Vagina (tissue), 2 donors: ENCODE data around the gene NRP2.

ENCODE experiments used
- POLR2A ChIP-seq, 2 donors: fragments of 450-650 bp; IDR thresholded peaks; one replicate each; pipeline ENCODE4 v1.6.1; 2017; ENCODE audit warnings: antibody characterized with exemption in 2 of 2, mild to moderate bottlenecking in 2 of 2, moderate library complexity in 2 of 2
- POLR2AphosphoS5 ChIP-seq, 2 donors: sonication (generic); formaldehyde crosslinking; IDR thresholded peaks; one replicate each; pipeline ENCODE4 v1.9.0; 2017; ENCODE audit warnings: antibody characterized with exemption in 2 of 2, mild to moderate bottlenecking in 2 of 2, low read depth in 1 of 2; ENCODE audit not compliant: insufficient read depth in 1 of 2

DNA sequence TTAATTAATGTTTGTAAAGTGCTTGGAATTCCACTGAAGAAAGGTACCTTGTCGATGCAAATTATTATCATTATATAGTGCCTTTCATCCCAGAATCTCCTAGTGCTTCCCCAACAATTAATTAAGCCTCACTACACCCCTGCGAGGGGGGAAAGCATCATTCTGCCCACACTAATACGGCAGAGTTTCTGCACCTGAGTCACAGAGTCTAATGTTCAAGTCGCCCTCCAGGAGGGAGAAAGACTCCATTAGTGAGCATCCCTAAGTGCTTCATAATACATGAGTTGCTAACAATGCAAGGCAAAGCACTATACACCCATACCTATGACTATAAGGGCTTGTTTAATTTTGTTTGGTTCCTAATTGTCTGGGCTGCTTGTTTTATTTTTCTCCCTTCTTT lies 25.4 kb upstream of the NRP2 start:
- TF ChIP-seq POLR2A (IDR thresholded peaks at IDR 0.05) (no peak), POLR2AphosphoS5 (IDR thresholded peaks at IDR 0.05; ENCODE audit: insufficient read depth in 1 of 2, low read depth in 1 of 2) (no peak)
